Measurements from ENCODE around the gene HRAS. TPM values are rescaled to one million over a fixed set of nuclear protein-coding genes. Genes with fewer than 3 reads are reported as not detected.
A peak's percentile ranks its signal among the peaks of the same experiment; 100 is the strongest.

HRAS gene
- polyA plus RNA-seq, 3 donors: 10.1 to 32.9 (median 10.3) TPM

GRCh38 chr11:558503-558902 lies 23.1 kb upstream of the HRAS start:
- Histone ChIP-seq H3K79me2 (ENCODE audit: insufficient read depth, low read length) (peaks cover 3% of the 10 kb centered on the region), H4K20me1 (ENCODE audit: insufficient read depth, low read length) (peaks cover 15% of the 10 kb centered on the region), H3K27me3 (ENCODE audit: control insufficient read depth in 2 of 2, insufficient read depth in 2 of 2, low read length in 2 of 2) (peaks cover 4 to 50% of the 10 kb centered on the region in 2 donors), H3K4me2 (replicated peaks; ENCODE audit: extremely low read depth, low read length, poor library complexity, severe bottlenecking) (no peak overlapping the region), H3K9ac (ENCODE audit: insufficient read depth, low read length, poor library complexity, severe bottlenecking) (no peak overlapping the region), H3K27ac (ENCODE audit: low read depth in 1 of 2, low read length in 2 of 2) (no peak overlapping the region), H3K9me3 (replicated peaks in 1 of 2; ENCODE audit: control insufficient read depth in 1 of 2, insufficient read depth in 1 of 2, low read length in 2 of 2) (peaks cover 0 to 8% of the 10 kb centered on the region in 2 donors), H2AFZ (ENCODE audit: insufficient read depth, low read depth, low read length, poor library complexity, severe bottlenecking) (no peak overlapping the region), H3K36me3 (replicated peaks in 1 of 2; ENCODE audit: control insufficient read depth in 1 of 2, insufficient read depth in 2 of 2, low read length in 2 of 2) (peaks cover 0 to 5% of the 10 kb centered on the region in 2 donors), H3K4me1 (ENCODE audit: control insufficient read depth in 1 of 2, insufficient read depth in 2 of 2, low read length in 2 of 2) (peaks cover 16 to 45% of the 10 kb centered on the region in 2 donors), H3K4me3 (replicated peaks in 1 of 3; ENCODE audit: low read depth in 2 of 3, low read length in 3 of 3) (no peak overlapping the region)
- no peak overlapping the region for H3K27ac Mint-ChIP-seq
- no peak for DNase-seq
- peaks cover 1 to 4% of the 10 kb centered on the region in 2 donors for H3K36me3 Mint-ChIP-seq
- intact Hi-C loops (cut with micrococcal nuclease): no loop called here
- peaks cover 18% of the 10 kb centered on the region for H3K4me1 Mint-ChIP-seq
- peaks cover 28 to 61% (median 41%) of the 10 kb centered on the region in 3 donors for H3K27me3 Mint-ChIP-seq (ENCODE audit: low read depth in 3 of 3)
- TF ChIP-seq, protein P1, sequence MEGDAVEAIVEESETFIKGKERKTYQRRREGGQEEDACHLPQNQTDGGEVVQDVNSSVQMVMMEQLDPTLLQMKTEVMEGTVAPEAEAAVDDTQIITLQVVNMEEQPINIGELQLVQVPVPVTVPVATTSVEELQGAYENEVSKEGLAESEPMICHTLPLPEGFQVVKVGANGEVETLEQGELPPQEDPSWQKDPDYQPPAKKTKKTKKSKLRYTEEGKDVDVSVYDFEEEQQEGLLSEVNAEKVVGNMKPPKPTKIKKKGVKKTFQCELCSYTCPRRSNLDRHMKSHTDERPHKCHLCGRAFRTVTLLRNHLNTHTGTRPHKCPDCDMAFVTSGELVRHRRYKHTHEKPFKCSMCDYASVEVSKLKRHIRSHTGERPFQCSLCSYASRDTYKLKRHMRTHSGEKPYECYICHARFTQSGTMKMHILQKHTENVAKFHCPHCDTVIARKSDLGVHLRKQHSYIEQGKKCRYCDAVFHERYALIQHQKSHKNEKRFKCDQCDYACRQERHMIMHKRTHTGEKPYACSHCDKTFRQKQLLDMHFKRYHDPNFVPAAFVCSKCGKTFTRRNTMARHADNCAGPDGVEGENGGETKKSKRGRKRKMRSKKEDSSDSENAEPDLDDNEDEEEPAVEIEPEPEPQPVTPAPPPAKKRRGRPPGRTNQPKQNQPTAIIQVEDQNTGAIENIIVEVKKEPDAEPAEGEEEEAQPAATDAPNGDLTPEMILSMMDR (IDR thresholded peaks at IDR 0.05): no peak
- H3K9me3 Mint-ChIP-seq: peaks cover 0 to 10% (median 2%) of the 10 kb centered on the region in 7 donors
- H3K4me3 Mint-ChIP-seq: peak overlapping the region in 1 of 2 donors; percentile 53
- 92% methylated on average over 17 of the region's 20 CpGs for WGBS (ENCODE audit: insufficient coverage)

GRCh38 chr11:557328-558132 lies 22.2 kb upstream of the HRAS start:
- intact Hi-C loops (cut with micrococcal nuclease): loop anchor here in 1 of 2 donors (2.0 kb wide), 1 partner anchor 165 kb away; no protein-coding TSS in a partner anchor
- Histone ChIP-seq H3K4me3 (replicated peaks in 1 of 3; ENCODE audit: low read depth in 2 of 3, low read length in 3 of 3) (no peak overlapping the region), H3K9ac (ENCODE audit: insufficient read depth, low read length, poor library complexity, severe bottlenecking) (no peak overlapping the region), H3K27ac (ENCODE audit: low read depth in 1 of 2, low read length in 2 of 2) (no peak overlapping the region), H2AFZ (ENCODE audit: insufficient read depth, low read depth, low read length, poor library complexity, severe bottlenecking) (no peak overlapping the region), H3K4me2 (replicated peaks; ENCODE audit: extremely low read depth, low read length, poor library complexity, severe bottlenecking) (no peak overlapping the region), H3K79me2 (ENCODE audit: insufficient read depth, low read length) (peaks cover 3% of the 10 kb centered on the region), H3K36me3 (replicated peaks in 1 of 2; ENCODE audit: control insufficient read depth in 1 of 2, insufficient read depth in 2 of 2, low read length in 2 of 2) (no peaks in the 10 kb centered on the region), H3K9me3 (replicated peaks in 1 of 2; ENCODE audit: control insufficient read depth in 1 of 2, insufficient read depth in 1 of 2, low read length in 2 of 2) (peaks cover 0 to 8% of the 10 kb centered on the region in 2 donors), H3K4me1 (ENCODE audit: control insufficient read depth in 1 of 2, insufficient read depth in 2 of 2, low read length in 2 of 2) (peaks cover 16 to 44% of the 10 kb centered on the region in 2 donors), H4K20me1 (ENCODE audit: insufficient read depth, low read length) (peaks cover 10% of the 10 kb centered on the region), H3K27me3 (ENCODE audit: control insufficient read depth in 2 of 2, insufficient read depth in 2 of 2, low read length in 2 of 2) (peaks cover 4 to 60% of the 10 kb centered on the region in 2 donors)
- H3K4me1 Mint-ChIP-seq: peaks cover 18% of the 10 kb centered on the region
- peaks cover 29 to 71% (median 46%) of the 10 kb centered on the region in 3 donors for H3K27me3 Mint-ChIP-seq (ENCODE audit: low read depth in 3 of 3)
- DNase-seq: no peak
- peak overlapping the region; percentile 31 to 73 for H3K4me3 Mint-ChIP-seq
- H3K27ac Mint-ChIP-seq: no peak overlapping the region
- H3K9me3 Mint-ChIP-seq: peaks cover 0 to 10% (median 2%) of the 10 kb centered on the region in 7 donors
- peaks cover 0 to 2% of the 10 kb centered on the region in 2 donors for H3K36me3 Mint-ChIP-seq
- TF ChIP-seq, protein P1 (IDR thresholded peaks at IDR 0.05): no peak
- WGBS (ENCODE audit: insufficient coverage): 88% methylated on average over 17 of the region's 24 CpGs

Measured in CD14-positive monocyte (primary cell).